ENCODE results near the gene TNFRSF17. TPM values are rescaled to one million over a fixed set of nuclear protein-coding genes. Genes with fewer than 3 reads are reported as not detected.
"Not testable (repeated sequence)": the region's sequence is repeated elsewhere in the genome, so short reads cannot be mapped to it uniquely, and the experiment has no call there.

TNFRSF17 gene
- total RNA-seq, 1 donor from 2014 or later: not detected

DNA sequence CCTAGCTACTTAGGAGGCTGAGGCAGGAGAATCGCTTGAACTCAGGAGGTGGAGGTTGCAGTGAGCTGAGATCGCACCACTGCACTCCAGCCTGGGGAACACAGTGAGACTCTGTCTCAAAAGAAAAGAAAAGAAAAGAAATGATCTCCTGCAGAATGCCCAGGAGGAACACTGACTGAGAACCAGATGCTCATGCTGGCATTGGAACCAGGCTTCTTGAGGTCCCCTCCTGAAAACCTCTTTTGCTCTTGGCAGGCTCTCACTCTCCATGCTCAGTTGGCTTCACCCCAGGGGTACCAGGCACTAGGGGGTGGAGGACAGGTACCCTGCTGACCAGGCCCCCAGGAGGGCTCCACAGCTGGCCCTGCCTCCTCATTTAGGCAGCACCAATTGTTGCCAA, 8.5 kb upstream of the TNFRSF17 start:
- no peak overlapping the region for H3K27ac Mint-ChIP-seq (ENCODE audit: unreplicated experiment)
- H3K4me1 Mint-ChIP-seq (ENCODE audit: low read depth): peaks cover 11% of the 10 kb centered on the region
- TF ChIP-seq, protein P1, sequence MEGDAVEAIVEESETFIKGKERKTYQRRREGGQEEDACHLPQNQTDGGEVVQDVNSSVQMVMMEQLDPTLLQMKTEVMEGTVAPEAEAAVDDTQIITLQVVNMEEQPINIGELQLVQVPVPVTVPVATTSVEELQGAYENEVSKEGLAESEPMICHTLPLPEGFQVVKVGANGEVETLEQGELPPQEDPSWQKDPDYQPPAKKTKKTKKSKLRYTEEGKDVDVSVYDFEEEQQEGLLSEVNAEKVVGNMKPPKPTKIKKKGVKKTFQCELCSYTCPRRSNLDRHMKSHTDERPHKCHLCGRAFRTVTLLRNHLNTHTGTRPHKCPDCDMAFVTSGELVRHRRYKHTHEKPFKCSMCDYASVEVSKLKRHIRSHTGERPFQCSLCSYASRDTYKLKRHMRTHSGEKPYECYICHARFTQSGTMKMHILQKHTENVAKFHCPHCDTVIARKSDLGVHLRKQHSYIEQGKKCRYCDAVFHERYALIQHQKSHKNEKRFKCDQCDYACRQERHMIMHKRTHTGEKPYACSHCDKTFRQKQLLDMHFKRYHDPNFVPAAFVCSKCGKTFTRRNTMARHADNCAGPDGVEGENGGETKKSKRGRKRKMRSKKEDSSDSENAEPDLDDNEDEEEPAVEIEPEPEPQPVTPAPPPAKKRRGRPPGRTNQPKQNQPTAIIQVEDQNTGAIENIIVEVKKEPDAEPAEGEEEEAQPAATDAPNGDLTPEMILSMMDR (IDR thresholded peaks at IDR 0.05): no peak
- H3K9me3 Mint-ChIP-seq (ENCODE audit: low read depth): no peaks in the 10 kb centered on the region
- no peaks in the 10 kb centered on the region for H3K27me3 Mint-ChIP-seq (ENCODE audit: low read depth)
- DNase-seq (ENCODE audit: low spot score): no peak
- no peaks in the 10 kb centered on the region for H3K36me3 Mint-ChIP-seq (ENCODE audit: low read depth)
- no peak overlapping the region for H3K4me3 Mint-ChIP-seq (ENCODE audit: unreplicated experiment)

DNA sequence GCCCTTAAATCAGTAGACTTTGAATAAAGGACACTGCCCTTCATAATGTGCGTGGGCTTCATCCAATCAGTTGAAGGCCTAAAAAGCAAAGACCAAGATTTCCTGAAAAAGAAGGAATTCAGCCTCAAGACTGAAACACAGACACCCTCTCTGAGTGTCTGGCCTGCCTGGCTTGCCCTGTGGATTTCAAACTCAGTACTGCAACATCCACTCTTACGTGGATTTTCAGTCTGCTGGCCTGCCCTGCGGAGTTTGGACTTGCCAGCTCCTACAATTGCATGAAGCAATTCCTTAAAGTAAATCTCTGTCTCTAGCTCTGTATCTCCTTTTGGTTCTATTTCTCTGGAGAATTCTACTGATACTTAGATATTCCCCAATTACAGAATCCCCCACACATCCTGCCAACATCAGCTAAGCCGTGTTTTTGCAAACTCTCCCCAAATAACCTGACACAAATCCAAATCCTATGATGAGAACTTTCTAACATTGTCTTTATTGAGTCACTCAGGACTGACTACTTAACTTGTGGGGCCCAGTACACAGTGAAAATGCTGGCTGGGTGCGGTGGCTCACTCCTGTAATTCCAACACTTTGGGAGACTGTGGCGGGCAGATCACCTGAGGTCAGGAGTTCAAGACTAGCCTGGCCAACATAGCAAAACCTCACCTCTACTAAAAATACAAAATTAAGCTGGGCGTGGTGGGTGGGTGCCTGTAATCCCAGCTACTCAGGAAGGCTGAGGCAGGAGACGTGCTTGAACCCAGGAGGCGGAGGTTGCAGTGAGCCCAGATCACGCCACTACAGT, 7.2 kb upstream of the TNFRSF17 start:
- Mint-ChIP-seq H3K9me3 (ENCODE audit: low read depth) (no peaks in the 10 kb centered on the region), H3K27ac (ENCODE audit: unreplicated experiment) (no peak overlapping the region), H3K4me1 (ENCODE audit: low read depth) (peaks cover 11% of the 10 kb centered on the region), H3K4me3 (ENCODE audit: unreplicated experiment) (no peak overlapping the region), H3K27me3 (ENCODE audit: low read depth) (no peaks in the 10 kb centered on the region), H3K36me3 (ENCODE audit: low read depth) (no peaks in the 10 kb centered on the region)
- TF ChIP-seq, protein P1 (IDR thresholded peaks at IDR 0.05): no peak
- no peak for DNase-seq (ENCODE audit: low spot score)

DNA sequence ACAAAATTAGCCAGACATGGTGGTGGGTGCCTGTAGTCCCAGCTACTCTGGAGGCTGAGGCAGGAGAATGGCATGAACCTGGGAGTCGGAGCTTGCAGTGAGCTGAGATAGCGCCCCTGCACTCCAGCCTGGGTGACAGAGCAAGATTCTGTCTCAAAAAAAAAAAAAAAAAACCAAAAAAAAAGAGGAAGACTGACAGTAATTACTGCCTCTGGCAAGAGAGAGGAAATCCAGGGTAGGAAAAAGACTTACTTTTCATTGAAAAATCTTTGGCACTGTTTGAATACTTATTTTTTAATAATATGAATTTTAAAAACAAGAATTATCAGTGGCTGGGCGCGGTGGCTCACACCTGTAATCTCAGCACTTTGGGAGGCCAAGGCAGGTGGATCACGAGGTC, 2.6 kb upstream of the TNFRSF17 start:
- H3K9me3 Mint-ChIP-seq (ENCODE audit: low read depth); H3K36me3 Mint-ChIP-seq (ENCODE audit: low read depth); H3K27me3 Mint-ChIP-seq (ENCODE audit: low read depth); DNase-seq (ENCODE audit: low spot score); H3K4me1 Mint-ChIP-seq (ENCODE audit: low read depth); H3K27ac Mint-ChIP-seq (ENCODE audit: unreplicated experiment); H3K4me3 Mint-ChIP-seq (ENCODE audit: unreplicated experiment): not testable (repeated sequence)

DNA sequence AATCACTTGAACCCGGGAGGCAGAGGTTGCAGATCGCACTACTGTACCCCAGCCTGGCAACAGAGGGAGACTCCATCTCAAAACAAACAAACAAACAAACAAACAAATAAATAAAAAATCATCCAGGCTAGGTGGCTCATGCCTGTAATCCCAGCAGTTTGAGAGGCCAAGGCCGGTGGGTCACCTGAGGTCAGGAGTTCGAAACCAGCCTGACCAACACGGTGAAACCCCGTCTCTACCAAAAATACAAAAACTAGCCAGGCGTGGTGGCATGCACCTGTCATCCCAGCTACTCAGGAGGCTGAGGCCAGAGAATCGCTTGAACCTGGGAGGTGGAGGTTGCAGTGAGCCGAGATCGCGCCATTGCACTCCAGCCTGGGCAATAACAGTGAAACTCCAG, 2.0 kb upstream of the TNFRSF17 start:
- not testable (repeated sequence) for H3K27ac Mint-ChIP-seq (ENCODE audit: unreplicated experiment); H3K9me3 Mint-ChIP-seq (ENCODE audit: low read depth); H3K4me1 Mint-ChIP-seq (ENCODE audit: low read depth); H3K36me3 Mint-ChIP-seq (ENCODE audit: low read depth); H3K4me3 Mint-ChIP-seq (ENCODE audit: unreplicated experiment); H3K27me3 Mint-ChIP-seq (ENCODE audit: low read depth); DNase-seq (ENCODE audit: low spot score)

DNA sequence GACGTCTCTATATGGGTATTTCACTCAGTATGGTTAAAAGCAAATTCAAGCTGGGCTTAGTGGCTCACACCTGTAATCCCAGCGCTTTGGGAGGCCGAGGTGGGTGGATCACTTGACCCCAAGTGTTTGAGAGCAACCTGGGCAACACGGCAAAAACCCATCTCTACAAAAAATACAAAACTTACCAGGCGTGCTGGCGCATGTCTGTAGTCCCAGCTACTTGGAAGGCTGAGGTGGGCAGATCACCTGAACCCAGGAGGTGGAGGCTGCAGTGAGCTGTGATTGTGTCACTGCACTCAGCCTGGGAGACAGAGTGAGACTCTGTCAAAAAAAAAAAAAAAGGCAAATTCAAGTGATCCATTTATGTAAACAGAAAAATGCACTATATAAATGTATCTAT, 1.3 kb upstream of the TNFRSF17 start:
- no peaks in the 10 kb centered on the region for H3K36me3 Mint-ChIP-seq (ENCODE audit: low read depth)
- H3K4me3 Mint-ChIP-seq (ENCODE audit: unreplicated experiment): no peak overlapping the region
- peaks cover 9% of the 10 kb centered on the region for H3K4me1 Mint-ChIP-seq (ENCODE audit: low read depth)
- H3K27ac Mint-ChIP-seq (ENCODE audit: unreplicated experiment): no peak overlapping the region
- no peaks in the 10 kb centered on the region for H3K27me3 Mint-ChIP-seq (ENCODE audit: low read depth)
- TF ChIP-seq, protein P1 (IDR thresholded peaks at IDR 0.05): no peak
- no peaks in the 10 kb centered on the region for H3K9me3 Mint-ChIP-seq (ENCODE audit: low read depth)
- DNase-seq (ENCODE audit: low spot score): no peak

DNA sequence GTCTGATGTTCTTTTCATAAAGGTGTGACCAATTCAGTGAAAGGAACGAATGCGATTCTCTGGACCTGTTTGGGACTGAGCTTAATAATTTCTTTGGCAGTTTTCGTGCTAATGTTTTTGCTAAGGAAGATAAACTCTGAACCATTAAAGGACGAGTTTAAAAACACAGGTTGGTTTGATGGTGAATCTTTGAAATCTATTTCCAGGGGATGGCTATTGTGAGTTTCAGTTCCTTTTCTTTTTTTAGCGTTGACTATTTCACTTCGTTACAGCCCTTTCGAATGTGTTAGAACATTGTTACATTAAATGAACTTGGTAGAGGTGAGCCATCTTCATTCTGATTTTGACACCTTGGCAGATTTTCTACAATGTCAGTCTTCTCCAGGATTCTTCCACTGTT, 1.2 kb downstream of the TNFRSF17 start:
- DNase-seq (ENCODE audit: low spot score): no peak
- TF ChIP-seq, protein P1 (IDR thresholded peaks at IDR 0.05): no peak
- H3K4me1 Mint-ChIP-seq (ENCODE audit: low read depth): peaks cover 9% of the 10 kb centered on the region
- no peak overlapping the region for H3K27ac Mint-ChIP-seq (ENCODE audit: unreplicated experiment)
- H3K9me3 Mint-ChIP-seq (ENCODE audit: low read depth): no peaks in the 10 kb centered on the region
- H3K27me3 Mint-ChIP-seq (ENCODE audit: low read depth): no peaks in the 10 kb centered on the region
- H3K36me3 Mint-ChIP-seq (ENCODE audit: low read depth): no peaks in the 10 kb centered on the region
- no peak overlapping the region for H3K4me3 Mint-ChIP-seq (ENCODE audit: unreplicated experiment)

All from chondrocyte (in vitro differentiated cells).